Neural cell (in vitro differentiated cells): ENCODE results near the gene ADGRG7.

Experiments used
- CTCF ChIP-seq: fragments of 450-650 bp; IDR thresholded peaks from 2 replicates; pipeline ENCODE4 v1.5.1; 2014; ENCODE audit warnings: antibody characterized with exemption, mild to moderate bottlenecking, moderate library complexity; ENCODE audit not compliant: poor library complexity, severe bottlenecking
- EP300 ChIP-seq: fragments of 450-650 bp; conservative IDR thresholded peaks from 2 replicates; pipeline ENCODE4 v1.6.1; 2014; ENCODE audit warnings: antibody characterized with exemption, mild to moderate bottlenecking, moderate library complexity; ENCODE audit not compliant: poor library complexity, severe bottlenecking
- EZH2 ChIP-seq: fragments of 200-600, 300-800 bp; shearing (Covaris generic), sonication (generic); IDR thresholded peaks from 2 replicates; pipeline ENCODE4 v1.6.1; 2014; ENCODE audit warnings: antibody characterized with exemption, low read length, borderline replicate concordance, mild to moderate bottlenecking; ENCODE audit not compliant: insufficient read depth, poor library complexity, severe bottlenecking
- POLR2AphosphoS5 ChIP-seq: IDR thresholded peaks from 2 replicates; pipeline ENCODE4 v1.6.1; 2012
- RAD21 ChIP-seq: fragments of 450-650 bp; conservative IDR thresholded peaks from 2 replicates; pipeline ENCODE4 v1.6.1; 2014; ENCODE audit warnings: antibody characterized with exemption, mild to moderate bottlenecking, moderate library complexity
- SMC3 ChIP-seq: fragments of 450-650 bp; conservative IDR thresholded peaks from 2 replicates; pipeline ENCODE4 v1.6.1; 2014; ENCODE audit warnings: antibody characterized with exemption, mild to moderate bottlenecking, moderate library complexity; ENCODE audit not compliant: poor library complexity
- TAF1 ChIP-seq: IDR thresholded peaks from 2 replicates; pipeline ENCODE4 v1.6.1; 2012; ENCODE audit warnings: low read depth

GRCh38 chr3:100740207-100740606 lies 130.8 kb downstream of the ADGRG7 start:
- TF ChIP-seq CTCF (no peak), EZH2 (no peak), TAF1 (no peak), POLR2AphosphoS5 (no peak), RAD21 (no peak), EP300 (no peak), SMC3 (no peak)
